ENCODE results near the gene FBL. TPM values are rescaled to one million over a fixed set of nuclear protein-coding genes. Genes with fewer than 3 reads are reported as not detected.

FBL gene
- total and polyA plus RNA-seq, 10 of the 15 experiments (the other 5 are each of a cell fraction or from before 2014, with no cell fraction given): 156 to 1,083 (median 478) TPM

DNA sequence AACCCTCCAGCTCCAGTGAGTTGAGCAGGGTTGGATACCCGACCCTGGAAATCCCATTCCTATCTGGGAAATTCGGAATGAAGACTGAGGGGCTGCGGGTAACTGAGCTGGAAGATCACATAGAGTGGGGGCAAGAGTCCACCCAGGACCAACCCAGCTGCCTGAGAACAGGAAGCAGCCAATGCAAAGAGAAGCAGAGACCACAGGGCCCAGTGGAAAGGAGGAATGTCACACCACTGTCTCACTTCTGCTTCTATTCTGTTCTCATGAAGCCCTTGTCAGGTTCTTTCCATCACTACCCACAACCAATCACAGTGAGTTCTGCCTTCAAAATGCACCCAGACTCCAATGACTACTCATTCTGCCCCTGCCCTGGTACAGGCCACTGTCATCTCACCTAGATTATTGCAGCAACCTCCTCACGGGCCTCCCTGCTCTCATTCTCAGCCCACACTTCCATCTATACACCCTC is 27.5 kb downstream of the FBL start (continued):
- TF ChIP-seq POLR2AphosphoS5 (IDR thresholded peaks at IDR 0.05; ENCODE audit: low read length) (peak; percentile 45; the same call in 1 of the 2 replicates), POLR2A (IDR thresholded peaks at IDR 0.05; ENCODE audit: low read depth, low read length) (peak; percentile 38; the same call in 1 of the 2 replicates), TCF3 (IDR thresholded peaks at IDR 0.05; ENCODE audit: borderline replicate concordance, insufficient read depth, low read depth, low read length) (0 out of 2 replicates have a peak, but pooled peaks have one; percentile 6), NFYB (IDR thresholded peaks at IDR 0.05; ENCODE audit: insufficient read depth, low read depth, low read length) (peak; percentile 82), IRF4 (IDR thresholded peaks at IDR 0.05; ENCODE audit: low read depth, low read length) (peak; percentile 60; the same call in 1 of the 2 replicates), GATAD2B (conservative IDR thresholded peaks at IDR 0.05; ENCODE audit: low read depth) (peak; percentile 83), DPF2 (IDR thresholded peaks at IDR 0.05) (peak; percentile 74), POU2F2 (IDR thresholded peaks at IDR 0.05; ENCODE audit: borderline replicate concordance, low read depth, low read length) (0 out of 3 replicates have a peak, but pooled peaks have one; percentile 28), IKZF1 (conservative IDR thresholded peaks at IDR 0.05) (peak; percentile 95), IKZF2 (IDR thresholded peaks at IDR 0.05) (peak; percentile 94 to 96), MEF2B (IDR thresholded peaks at IDR 0.05; ENCODE audit: partially characterized antibody, poor library complexity, severe bottlenecking) (peak; percentile 64), EED (IDR thresholded peaks at IDR 0.05; ENCODE audit: low read depth) (peak; percentile 87), EGR1 (IDR thresholded peaks at IDR 0.05; ENCODE audit: borderline replicate concordance in 1 of 2, low read depth in 2 of 2, low read length in 2 of 2) (no peak), STAT1 (conservative IDR thresholded peaks at IDR 0.05) (no peak), NR2F1 (conservative IDR thresholded peaks at IDR 0.05) (0 out of 2 replicates have a peak, but pooled peaks have one; percentile 33), MTA2 (IDR thresholded peaks at IDR 0.05; ENCODE audit: low read depth) (peak; percentile 58; the same call in 1 of the 2 replicates), BHLHE40 (IDR thresholded peaks at IDR 0.05; ENCODE audit: borderline replicate concordance in 1 of 2, low read depth in 2 of 2, low read length in 1 of 2) (peak in 1 of 2 experiments; percentile 68; a peak in 2 of 4 replicates), ZNF207 (IDR thresholded peaks at IDR 0.05; ENCODE audit: borderline replicate concordance) (peak; percentile 15; the same call in 1 of the 2 replicates), RB1 (IDR thresholded peaks at IDR 0.05; ENCODE audit: borderline replicate concordance) (no peak), ATF7 (IDR thresholded peaks at IDR 0.05; ENCODE audit: low read depth) (peak; percentile 69), RUNX3 (IDR thresholded peaks at IDR 0.05; ENCODE audit: low read length) (peak; percentile 71), PAX8 (IDR thresholded peaks at IDR 0.05) (no peak), NBN (IDR thresholded peaks at IDR 0.05) (peak; percentile 77), SPI1 (IDR thresholded peaks at IDR 0.05; ENCODE audit: borderline replicate concordance, insufficient read depth, low read depth, low read length) (peak; percentile 95), RFX5 (IDR thresholded peaks at IDR 0.05; ENCODE audit: low read depth, low read length) (no peak)
- TF ChIP-seq, protein P1, sequence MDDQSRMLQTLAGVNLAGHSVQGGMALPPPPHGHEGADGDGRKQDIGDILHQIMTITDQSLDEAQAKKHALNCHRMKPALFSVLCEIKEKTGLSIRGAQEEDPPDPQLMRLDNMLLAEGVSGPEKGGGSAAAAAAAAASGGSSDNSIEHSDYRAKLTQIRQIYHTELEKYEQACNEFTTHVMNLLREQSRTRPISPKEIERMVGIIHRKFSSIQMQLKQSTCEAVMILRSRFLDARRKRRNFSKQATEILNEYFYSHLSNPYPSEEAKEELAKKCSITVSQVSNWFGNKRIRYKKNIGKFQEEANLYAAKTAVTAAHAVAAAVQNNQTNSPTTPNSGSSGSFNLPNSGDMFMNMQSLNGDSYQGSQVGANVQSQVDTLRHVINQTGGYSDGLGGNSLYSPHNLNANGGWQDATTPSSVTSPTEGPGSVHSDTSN (IDR thresholded peaks at IDR 0.05; ENCODE audit: insufficient replicate concordance, low read depth, low read length): peak; percentile 30
- TF ChIP-seq, protein P2, sequence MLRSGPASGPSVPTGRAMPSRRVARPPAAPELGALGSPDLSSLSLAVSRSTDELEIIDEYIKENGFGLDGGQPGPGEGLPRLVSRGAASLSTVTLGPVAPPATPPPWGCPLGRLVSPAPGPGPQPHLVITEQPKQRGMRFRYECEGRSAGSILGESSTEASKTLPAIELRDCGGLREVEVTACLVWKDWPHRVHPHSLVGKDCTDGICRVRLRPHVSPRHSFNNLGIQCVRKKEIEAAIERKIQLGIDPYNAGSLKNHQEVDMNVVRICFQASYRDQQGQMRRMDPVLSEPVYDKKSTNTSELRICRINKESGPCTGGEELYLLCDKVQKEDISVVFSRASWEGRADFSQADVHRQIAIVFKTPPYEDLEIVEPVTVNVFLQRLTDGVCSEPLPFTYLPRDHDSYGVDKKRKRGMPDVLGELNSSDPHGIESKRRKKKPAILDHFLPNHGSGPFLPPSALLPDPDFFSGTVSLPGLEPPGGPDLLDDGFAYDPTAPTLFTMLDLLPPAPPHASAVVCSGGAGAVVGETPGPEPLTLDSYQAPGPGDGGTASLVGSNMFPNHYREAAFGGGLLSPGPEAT (IDR thresholded peaks at IDR 0.05; ENCODE audit: low read depth): peak; percentile 92
- TF ChIP-seq, protein P3, sequence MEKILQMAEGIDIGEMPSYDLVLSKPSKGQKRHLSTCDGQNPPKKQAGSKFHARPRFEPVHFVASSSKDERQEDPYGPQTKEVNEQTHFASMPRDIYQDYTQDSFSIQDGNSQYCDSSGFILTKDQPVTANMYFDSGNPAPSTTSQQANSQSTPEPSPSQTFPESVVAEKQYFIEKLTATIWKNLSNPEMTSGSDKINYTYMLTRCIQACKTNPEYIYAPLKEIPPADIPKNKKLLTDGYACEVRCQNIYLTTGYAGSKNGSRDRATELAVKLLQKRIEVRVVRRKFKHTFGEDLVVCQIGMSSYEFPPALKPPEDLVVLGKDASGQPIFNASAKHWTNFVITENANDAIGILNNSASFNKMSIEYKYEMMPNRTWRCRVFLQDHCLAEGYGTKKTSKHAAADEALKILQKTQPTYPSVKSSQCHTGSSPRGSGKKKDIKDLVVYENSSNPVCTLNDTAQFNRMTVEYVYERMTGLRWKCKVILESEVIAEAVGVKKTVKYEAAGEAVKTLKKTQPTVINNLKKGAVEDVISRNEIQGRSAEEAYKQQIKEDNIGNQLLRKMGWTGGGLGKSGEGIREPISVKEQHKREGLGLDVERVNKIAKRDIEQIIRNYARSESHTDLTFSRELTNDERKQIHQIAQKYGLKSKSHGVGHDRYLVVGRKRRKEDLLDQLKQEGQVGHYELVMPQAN (conservative IDR thresholded peaks at IDR 0.05): no peak
- TF ChIP-seq, protein P4, sequence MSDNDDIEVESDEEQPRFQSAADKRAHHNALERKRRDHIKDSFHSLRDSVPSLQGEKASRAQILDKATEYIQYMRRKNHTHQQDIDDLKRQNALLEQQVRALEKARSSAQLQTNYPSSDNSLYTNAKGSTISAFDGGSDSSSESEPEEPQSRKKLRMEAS (IDR thresholded peaks at IDR 0.05; ENCODE audit: low read depth, low read length): no peak

Measured in GM12878 (cell line).